ENCODE data around the gene SF3B6. TPM values are rescaled to one million over a fixed set of nuclear protein-coding genes. Genes with fewer than 3 reads are reported as not detected.

Gene SF3B6
- total and polyA plus RNA-seq, 9 of the 15 experiments (the other 6 are each of a cell fraction or from before 2014, with no cell fraction given): 146 to 591 (median 295) TPM

- ChIA-PET CTCF (ENCODE audit: low intra/inter-chr PET ratio) (no interaction called here), POLR2A (no interaction called here)
- peak in 2 of 4 experiments; percentile 6 to 49 for DNase-seq (ENCODE audit: extremely low read depth in 1 of 4, low spot score in 3 of 4)
- H3K27me3 ChIP-seq (ENCODE audit: control insufficient read depth in 2 of 2, insufficient read depth in 2 of 2, low read length in 2 of 2): no peaks in the 10 kb centered on the region
- H3K9me1 ChIP-seq (ENCODE audit: control insufficient read depth, insufficient read depth, low read length): no peaks in the 10 kb centered on the region
- TSS peak; percentile 39 for BruUV-seq (replicated peaks)
- no peak for FAIRE-seq
- H3K36me3 ChIP-seq (ENCODE audit: control insufficient read depth, insufficient read depth, low read length): peaks cover 29% of the 10 kb centered on the region; the same call in 2 of the 3 replicates
- TF ChIP-seq BRD4 (IDR thresholded peaks at IDR 0.05): no peak
- no peak for TF ChIP-seq ZFP1 (CRISPR knock-in tag; IDR thresholded peaks at IDR 0.05)
- no peak for TF ChIP-seq ZNF79 (CRISPR knock-in tag; IDR thresholded peaks at IDR 0.05; ENCODE audit: low read depth)
- TF ChIP-seq SRSF1 (IDR thresholded peaks at IDR 0.05; ENCODE audit: low read depth, low read length): no peak
- TF ChIP-seq SIN3A (IDR thresholded peaks at IDR 0.05; ENCODE audit: borderline replicate concordance in 2 of 2, control insufficient read depth in 1 of 2, low read depth in 2 of 2, low read length in 2 of 2): no peak
- no peak for TF ChIP-seq ZNF76 (CRISPR knock-in tag; IDR thresholded peaks at IDR 0.05; ENCODE audit: borderline replicate concordance)
- no peak for TF ChIP-seq TOE1 (IDR thresholded peaks at IDR 0.05; ENCODE audit: borderline replicate concordance)
- no peak for TF ChIP-seq TOE1 (CRISPR knock-in tag; IDR thresholded peaks at IDR 0.05; ENCODE audit: borderline replicate concordance, low read depth)
- TF ChIP-seq THRAP3 (IDR thresholded peaks at IDR 0.05; ENCODE audit: borderline replicate concordance): no peak
- TF ChIP-seq ZBTB43 (CRISPR knock-in tag; IDR thresholded peaks at IDR 0.05): no peak
- no peak for TF ChIP-seq NFYB (IDR thresholded peaks at IDR 0.05; ENCODE audit: extremely low read depth, insufficient read length)
- no peak for ATAC-seq
- H3K9me3 ChIP-seq (replicated peaks; ENCODE audit: control insufficient read depth, insufficient read depth, low read depth, low read length): no peaks in the 10 kb centered on the region
- H2AFZ ChIP-seq (ENCODE audit: low read depth, low read length): peak overlapping the region; percentile 82
- H3K4me2 ChIP-seq (ENCODE audit: insufficient read depth, low read length): peak overlapping the region; percentile 99
- WGBS (ENCODE audit: insufficient coverage, low coverage, missing lambda C conversion rate): 14% methylated on average over 2 of the region's 2 CpGs
- peak overlapping the region; percentile 60 for H3K27ac ChIP-seq (ENCODE audit: extremely low read depth, low read depth, low read length)
- H3K4me3 ChIP-seq: peak overlapping the region; percentile 58
- H3K79me2 ChIP-seq (ENCODE audit: control insufficient read depth, insufficient read depth, low read length): peaks cover 32% of the 10 kb centered on the region
- no peaks in the 10 kb centered on the region for H4K20me1 ChIP-seq (replicated peaks; ENCODE audit: control insufficient read depth, insufficient read depth, low read length)
- H3K4me1 ChIP-seq (replicated peaks in 1 of 2; ENCODE audit: control insufficient read depth in 2 of 2, insufficient read depth in 2 of 2, low read length in 2 of 2): peaks cover 10 to 17% of the 10 kb centered on the region in 2 experiments; a peak in 4 of 5 replicates
- intact Hi-C loops (cut with micrococcal nuclease): loop anchor here (2.0 kb wide), 2 partner anchors 87 to 151 kb away; partner anchors contain the start of gene ATAD2B
- H3K9ac ChIP-seq (ENCODE audit: insufficient read depth in 1 of 2, low read depth in 2 of 2, low read length in 2 of 2): peak overlapping the region; percentile 66 to 92; a peak in 3 of 4 replicates
- in situ Hi-C loops (cut with MboI): no loop called here
Measured at GRCh38 chr2:24077879-24078278, 1.8 kb upstream of the SF3B6 start.

All from K562 (cell line).